KBM-7 (cell line): ENCODE measurements around the gene FARP2.

Experiments
- DNase-seq: peaks from one replicate; pipeline ENCODE4 v3.0.0-alpha.2; 2015
- in situ Hi-C: fragments of 300-500 bp; cut with MboI; formaldehyde crosslinking; loops from 2 replicates; pipeline ENCODE4 v1.14.3; 2020; ENCODE audit warnings: low sequenced_read_pairs, low pct_unique_long_range_greater_than_20kb, mixed read lengths

Gene FARP2

DNA sequence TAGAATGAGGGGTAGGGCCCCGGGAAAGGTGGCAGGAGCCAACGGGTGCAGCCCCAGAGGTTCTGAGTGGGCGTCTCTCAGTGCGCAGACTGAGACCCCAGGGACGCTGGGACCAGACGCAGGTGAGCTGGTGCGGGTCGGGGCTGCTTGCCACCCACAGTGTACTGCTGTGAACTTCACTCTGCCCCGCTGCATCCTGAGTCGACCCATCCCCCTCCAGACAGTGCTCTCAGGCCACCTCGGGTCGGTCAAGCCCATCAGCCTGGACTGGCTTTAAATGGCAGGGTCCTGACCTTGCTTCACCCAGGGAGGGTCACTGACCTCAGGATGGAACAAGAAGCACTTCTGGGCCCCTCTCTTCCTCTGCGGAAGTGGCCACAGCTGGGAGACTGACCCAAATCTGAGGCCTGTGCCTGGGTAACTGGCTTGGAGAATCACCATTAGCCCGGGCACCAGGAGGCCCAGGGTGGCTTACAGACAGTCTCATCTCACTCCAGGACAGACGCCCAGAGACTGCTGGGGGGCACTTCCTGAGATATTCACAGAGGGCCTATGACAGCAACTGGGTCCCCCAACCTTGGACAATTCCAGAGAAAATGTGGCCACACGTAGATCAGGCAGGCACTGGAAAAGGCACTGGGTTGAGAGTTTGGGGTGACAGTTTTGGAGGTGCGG lies 178.8 kb downstream of the FARP2 start:
- no peak for DNase-seq

DNA sequence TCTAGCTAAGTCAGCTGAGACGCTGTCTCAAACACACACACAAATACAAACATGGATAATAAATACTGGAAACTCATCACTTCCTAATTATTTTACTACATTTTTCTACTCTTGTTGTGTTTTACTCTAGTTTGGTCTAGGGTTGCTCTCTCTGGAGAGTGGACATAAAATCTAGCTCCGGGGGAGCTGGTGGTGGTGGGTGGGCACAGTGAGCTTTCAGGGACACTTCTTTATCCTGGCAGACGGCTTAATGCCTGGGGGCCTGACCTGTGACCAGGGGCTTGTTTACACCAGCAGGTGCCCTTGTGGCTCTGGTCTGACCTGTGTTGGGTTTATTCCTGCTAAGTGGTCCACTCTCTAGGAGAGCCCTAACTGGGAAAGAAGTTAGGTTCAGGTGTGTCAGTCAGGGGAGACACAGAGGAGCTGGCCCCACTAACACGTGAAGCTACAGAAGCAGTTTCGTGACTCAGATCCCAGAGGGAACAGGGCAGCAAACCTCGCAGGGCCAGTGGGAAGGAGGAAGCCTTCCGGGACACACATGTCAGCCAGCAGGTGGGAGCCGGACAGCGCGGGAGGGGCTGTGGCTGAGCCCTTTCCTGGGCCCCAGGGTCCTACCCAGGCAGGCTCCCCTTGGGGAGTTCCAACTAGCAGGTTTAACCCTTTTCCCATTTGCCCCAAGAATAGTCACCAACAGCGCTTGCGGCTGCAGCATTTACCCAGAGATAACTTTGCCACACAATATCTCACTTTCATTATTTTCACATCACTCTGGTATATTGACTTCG lies 180.0 kb downstream of the FARP2 start:
- in situ Hi-C loops: no loop called here
- DNase-seq: no peak

More for the DNA sequence above, 178.8 kb downstream of the FARP2 start:
- in situ Hi-C loops: no loop called here

DNA sequence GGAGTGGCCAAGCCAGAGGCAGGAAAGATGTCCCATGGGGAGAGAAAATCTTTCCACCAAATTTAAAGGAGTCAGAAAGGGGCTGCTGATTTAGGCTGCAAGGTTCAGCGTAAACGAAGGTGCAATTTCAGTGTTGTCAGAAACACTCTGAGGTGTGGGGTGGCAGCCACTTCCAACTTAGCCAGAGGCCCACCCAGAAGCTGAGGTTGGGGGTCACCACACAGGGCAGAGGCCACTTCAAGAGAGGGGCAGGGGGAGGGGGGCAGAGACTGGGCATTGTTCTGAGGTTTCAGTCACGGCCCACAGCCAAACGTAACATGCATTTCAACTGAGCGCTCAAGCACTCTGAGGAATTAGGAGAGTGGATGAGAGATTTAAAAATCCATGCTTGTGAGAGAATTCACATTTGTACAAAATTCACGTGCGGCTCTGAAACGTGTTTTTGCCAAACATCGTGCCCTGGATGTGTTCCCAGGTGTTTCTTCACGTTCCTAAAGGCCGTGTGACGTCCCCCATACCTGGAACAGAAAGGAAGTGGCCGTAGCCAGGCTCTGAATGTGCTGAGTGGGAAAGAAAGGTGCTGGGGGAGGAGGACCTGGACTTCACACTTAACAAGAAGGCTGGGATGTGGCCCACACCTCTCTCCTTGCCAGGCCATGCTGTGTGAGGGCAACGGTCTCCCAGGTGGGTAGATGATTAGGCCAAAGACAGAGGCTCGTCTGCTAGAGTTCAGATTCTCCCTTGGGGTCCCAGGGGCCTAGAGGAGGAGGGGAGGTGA lies 182.9 kb downstream of the FARP2 start:
- DNase-seq: no peak
- in situ Hi-C loops: no loop called here

DNA sequence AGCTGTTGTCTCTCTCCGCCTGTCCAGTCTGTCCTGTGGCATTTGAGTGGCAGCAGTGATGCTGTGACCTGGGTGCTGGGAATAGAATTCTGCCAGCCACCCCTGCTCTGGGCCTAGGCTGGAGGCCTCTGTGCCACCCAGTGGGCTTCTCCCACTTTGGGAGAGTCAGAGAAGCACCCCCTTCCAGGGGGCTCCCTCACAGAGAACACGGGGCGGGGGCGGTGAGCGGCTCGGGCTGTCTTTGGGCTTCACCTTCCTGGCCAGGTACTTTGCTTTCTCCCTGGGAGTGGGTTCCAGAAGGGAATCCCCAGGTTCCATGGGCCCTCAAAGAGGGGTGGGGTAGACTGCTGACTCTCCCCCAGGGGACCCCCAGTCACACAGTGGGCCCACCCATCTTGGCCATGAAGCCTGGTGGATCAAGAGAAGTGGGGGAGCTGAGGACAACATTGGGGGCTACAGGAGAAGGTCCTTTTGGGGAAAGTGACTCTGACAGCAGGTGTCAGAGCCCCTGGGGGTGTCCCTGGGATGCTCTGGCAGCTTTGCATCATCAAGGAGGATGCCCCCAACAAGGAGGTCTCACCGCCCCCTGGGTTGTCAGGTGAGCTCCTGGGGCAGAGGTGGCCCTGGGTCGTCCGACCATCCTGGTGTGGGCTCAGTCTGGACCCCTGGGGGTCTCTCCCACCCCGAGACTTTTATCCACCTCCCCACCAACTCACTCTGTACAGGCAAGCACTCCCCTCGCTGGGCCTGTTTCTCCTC lies 183.7 kb downstream of the FARP2 start:
- in situ Hi-C loops: no loop called here
- no peak for DNase-seq

DNA sequence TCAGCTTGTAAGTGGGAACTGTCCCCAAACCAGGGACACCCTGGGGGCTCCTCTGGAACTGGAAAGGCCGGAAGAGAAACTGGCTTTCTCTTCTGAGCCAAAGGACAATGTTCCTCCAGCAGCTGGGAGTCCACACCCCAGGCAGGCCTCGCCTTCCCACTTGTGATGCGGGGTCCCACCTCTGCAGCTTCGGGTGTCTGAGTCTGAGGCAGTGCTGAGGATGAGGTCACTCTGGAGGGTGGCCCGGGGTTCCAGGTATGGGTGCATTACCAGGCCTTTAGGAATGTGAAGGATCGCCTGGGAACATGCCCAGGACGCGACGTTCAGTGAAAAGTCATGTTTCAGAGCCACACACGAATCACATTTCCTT lies 184.3 kb downstream of the FARP2 start:
- no peak for DNase-seq
- in situ Hi-C loops: no loop called here

DNA sequence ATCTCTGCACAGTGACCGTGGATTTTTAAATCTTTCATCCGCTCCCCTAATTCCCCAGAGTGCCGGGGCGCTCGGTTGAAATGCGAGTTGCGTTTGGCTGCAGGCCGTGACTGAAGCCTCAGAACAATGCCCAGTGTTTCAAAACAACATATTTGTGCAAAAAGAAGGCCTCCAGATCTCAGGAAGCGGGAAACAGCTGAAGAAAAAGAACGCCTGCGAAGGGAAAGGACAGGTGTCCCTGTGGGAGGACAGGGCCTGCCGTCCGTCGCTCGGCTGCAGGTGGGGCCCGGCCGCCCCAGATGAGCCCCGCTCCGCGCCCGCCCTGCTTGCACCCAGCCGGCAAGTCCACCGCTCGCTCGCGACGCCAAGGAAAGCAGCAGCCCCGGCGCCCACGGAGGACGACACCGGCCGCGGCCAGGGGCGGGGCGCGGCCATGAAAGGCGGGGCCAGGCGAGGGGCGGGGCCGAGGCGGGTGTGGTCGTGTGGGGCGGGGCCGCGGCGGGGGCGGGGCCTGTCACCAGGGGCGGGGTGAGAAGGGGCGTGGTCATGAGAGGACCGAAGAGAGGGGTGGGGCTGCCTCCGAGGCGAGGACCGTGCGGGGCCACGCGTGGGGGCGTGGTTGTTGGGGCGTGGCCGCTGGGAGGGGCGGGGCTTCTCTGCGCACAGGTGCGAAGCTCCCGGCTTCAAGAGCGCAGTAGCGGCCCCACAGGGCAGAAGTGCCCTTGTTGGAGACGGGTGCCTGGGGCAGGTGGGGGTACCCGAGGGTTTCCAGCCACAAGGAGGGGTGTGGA lies 184.9 kb downstream of the FARP2 start:
- DNase-seq: no peak
- in situ Hi-C loops: no loop called here

DNA sequence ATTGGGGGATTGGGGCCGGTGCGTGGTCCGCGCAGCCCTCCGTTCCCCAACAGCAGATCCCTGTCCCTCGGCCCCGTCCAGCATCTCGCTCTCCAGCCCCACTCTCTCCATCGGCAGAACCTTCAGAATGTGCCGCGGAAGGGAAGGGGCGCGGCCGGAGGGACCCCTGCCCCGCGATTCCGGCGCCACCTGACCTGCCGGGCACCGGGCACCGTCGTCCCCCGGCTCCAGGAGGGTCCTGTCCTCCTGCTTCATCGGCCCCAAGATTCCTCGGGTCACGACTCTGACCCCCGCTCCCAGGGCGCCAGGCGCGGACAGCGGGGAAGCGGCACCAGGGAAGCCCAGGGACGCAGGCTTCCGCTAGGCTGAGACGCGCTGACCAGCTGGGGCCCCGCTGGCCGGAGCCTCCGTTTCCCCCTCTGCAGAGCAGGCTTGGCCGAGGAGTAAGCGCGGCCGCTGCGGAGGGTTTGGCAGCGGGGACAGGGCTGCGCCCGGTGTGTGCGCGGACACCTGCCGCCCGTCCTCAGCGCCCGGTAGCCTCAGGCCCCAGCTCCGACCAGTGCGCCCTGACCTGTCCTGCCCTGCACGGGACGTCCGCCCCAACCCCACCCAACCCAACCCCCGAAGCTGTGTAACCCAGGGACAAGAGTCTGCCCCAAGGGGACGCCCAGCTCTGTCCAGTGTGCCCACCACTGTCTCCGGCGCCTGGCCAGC lies 185.6 kb downstream of the FARP2 start:
- DNase-seq: no peak
- in situ Hi-C loops: no loop called here

DNA sequence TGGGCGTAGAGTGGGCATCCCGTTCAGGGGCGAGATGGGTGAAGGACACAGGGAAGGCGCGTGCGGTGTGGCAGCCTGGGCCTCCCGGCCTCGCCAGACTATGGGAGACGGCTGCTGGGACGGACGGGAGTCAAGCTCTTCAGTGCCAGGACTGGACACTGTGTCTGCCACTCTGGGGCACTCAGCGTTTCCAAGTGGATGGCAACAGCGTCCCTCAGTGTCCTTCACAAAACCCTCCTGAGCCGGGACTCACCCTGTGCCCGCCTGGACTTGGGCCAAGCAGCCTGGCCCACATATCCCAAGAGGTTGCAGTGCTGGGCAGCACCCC lies 186.2 kb downstream of the FARP2 start:
- DNase-seq: no peak
- in situ Hi-C loops: no loop called here
